HepG2 (cell line): ENCODE results near the gene BRCA1. TPM values are rescaled to one million over a fixed set of nuclear protein-coding genes. Genes with fewer than 3 reads are reported as not detected.
A peak's percentile ranks its signal among the peaks of the same experiment; 100 is the strongest.

ENCODE experiments used
- ARID3A ChIP-seq: IDR thresholded peaks from 2 replicates; pipeline ENCODE4 v1.6.1; 2012; ENCODE audit warnings: low read depth, low read length, improper control_type of control experiment
- BHLHE40 ChIP-seq: IDR thresholded peaks from 2 replicates; pipeline ENCODE4 v1.6.1; 2011; ENCODE audit warnings: low read length, improper control_type of control experiment
- BORCS8-MEF2B ChIP-seq: sonication (generic); formaldehyde crosslinking; IDR thresholded peaks from 2 replicates; pipeline ENCODE4 v1.8.0; 2022; ENCODE audit warnings: mild to moderate bottlenecking, missing genetic modification reagents
- DMAP1 ChIP-seq: IDR thresholded peaks from 2 replicates; pipeline ENCODE4 v1.6.1; 2016
- DR1 ChIP-seq: sonication (generic); formaldehyde crosslinking; IDR thresholded peaks from 2 replicates; pipeline ENCODE4 v1.8.0; 2021; ENCODE audit warnings: mild to moderate bottlenecking, missing genetic modification reagents, inconsistent platforms
- ELF1 ChIP-seq: sonication (generic); formaldehyde crosslinking; IDR thresholded peaks from 2 replicates; pipeline ENCODE4 v1.4.0; 2020; ENCODE audit warnings: missing genetic modification reagents
- FUBP1 ChIP-seq: sonication (generic); formaldehyde crosslinking; IDR thresholded peaks from 2 replicates; pipeline ENCODE4 v1.5.1; 2020; ENCODE audit warnings: missing genetic modification reagents, mild to moderate bottlenecking, borderline replicate concordance
- GRHL1 ChIP-seq: sonication (generic); formaldehyde crosslinking; conservative IDR thresholded peaks from 2 replicates; pipeline ENCODE4 v1.8.0; 2022; ENCODE audit warnings: missing genetic modification reagents
- HINFP ChIP-seq: sonication (generic); formaldehyde crosslinking; IDR thresholded peaks from 2 replicates; pipeline ENCODE4 v1.4.0; 2020; ENCODE audit warnings: low read depth, mild to moderate bottlenecking, missing genetic modification reagents
- HMG20B ChIP-seq: conservative IDR thresholded peaks from 2 replicates; pipeline ENCODE4 v1.6.1; 2016; ENCODE audit warnings: missing genetic modification reagents, missing compliant biosample characterization
- IRF1 ChIP-seq: sonication (generic); formaldehyde crosslinking; IDR thresholded peaks from 2 replicates; pipeline ENCODE4 v1.4.0; 2020; ENCODE audit warnings: low read depth, mild to moderate bottlenecking, missing genetic modification reagents
- NR0B2 ChIP-seq: sonication (generic); formaldehyde crosslinking; IDR thresholded peaks from 2 replicates; pipeline ENCODE4 v1.4.0; 2020; ENCODE audit warnings: mild to moderate bottlenecking, missing genetic modification reagents
- RFXANK ChIP-seq: IDR thresholded peaks from 2 replicates; pipeline ENCODE4 v1.6.1; 2016
- SMYD3 ChIP-seq: sonication (generic); formaldehyde crosslinking; IDR thresholded peaks from 2 replicates; pipeline ENCODE4 v1.8.1; 2023; ENCODE audit warnings: mild to moderate bottlenecking, missing genetic modification reagents
- ZNF282 ChIP-seq: fragments of 450-650 bp; IDR thresholded peaks from 2 replicates; pipeline ENCODE4 v1.6.1; 2018; ENCODE audit not compliant: partially characterized antibody
- ZNF597 ChIP-seq: sonication (generic); formaldehyde crosslinking; IDR thresholded peaks from 2 replicates; pipeline ENCODE4 v1.5.0; 2020; ENCODE audit warnings: missing genetic modification reagents
- polyA plus RNA-seq, 8 experiments: library from polyadenylated mRNA; depleted of rRNA in 3 of 8; stranded (reverse) in 7 of 8; unstranded in 1 of 8; fragments of >200 nt; fragmentation: Illumina TruSeq in 4 of 8; extraction: Trizol in 4 of 8; gene quantifications; 2 replicates each; pipeline versions ENCODE4 v1.2.1 to v1.2.3, GENCODE V29; 2011 to 2016; ENCODE audit warnings: low read depth in 4 of 8, missing spikeins in 1 of 8, mixed read lengths in 1 of 8; ENCODE audit not compliant: insufficient read depth in 1 of 8
- total RNA-seq, 5 experiments: library from RNA; depleted of rRNA; stranded (reverse); fragments of >200 nt; fragmentation: Illumina TruSeq; extraction: Trizol; gene quantifications; 2 replicates each; pipeline ENCODE4 v1.2.3, GENCODE V29; 2016; ENCODE audit warnings: low read depth in 1 of 5

BRCA1 gene
- total and polyA plus RNA-seq, 2 of the 13 experiments (the other 11 are each of a cell fraction or from before 2014, with no cell fraction given): 13.3 to 37.5 TPM

GRCh38 chr17:42997984-42998938 lies 126.9 kb downstream of the BRCA1 start, which contains the start of gene RPL27 (continued):
- TF ChIP-seq GRHL1: no peak
- no peak for TF ChIP-seq FUBP1 (CRISPR knock-in tag)
- TF ChIP-seq DMAP1 (CRISPR knock-in tag): peak; percentile 100
- peak; percentile 63; the same call in 1 of the 2 replicates for TF ChIP-seq NR0B2
- TF ChIP-seq HMG20B (CRISPR knock-in tag): peak; percentile 84
- no peak for TF ChIP-seq ZNF282
- TF ChIP-seq RFXANK (CRISPR knock-in tag): peak; percentile 80; the same call in 1 of the 2 replicates
- peak; percentile 94 for TF ChIP-seq BHLHE40
- TF ChIP-seq ELF1 (CRISPR knock-in tag): peak; percentile 100
- peak; percentile 99 for TF ChIP-seq DR1
- TF ChIP-seq ZNF597 (CRISPR knock-in tag): no peak
- TF ChIP-seq SMYD3 (CRISPR knock-in tag): peak; percentile 88; the same call in 1 of the 2 replicates
- TF ChIP-seq BORCS8-MEF2B (CRISPR knock-in tag): peak; percentile 97
- peak; percentile 90 for TF ChIP-seq ARID3A
- no peak for TF ChIP-seq IRF1 (CRISPR knock-in tag)
- TF ChIP-seq HINFP (CRISPR knock-in tag): peak; percentile 85
